HG02943 (cell line): Measurements from ENCODE around the gene FAM168A.
A peak's percentile ranks its signal among the peaks of the same experiment; 100 is the strongest.

Experiments used
- ATAC-seq: cut with Tn5 transposase; IDR thresholded peaks from one replicate; pipeline ENCODE4 v1.9.1; 2021; ENCODE audit warnings: mild to moderate bottlenecking, low read depth, moderate library complexity; ENCODE audit not compliant: unreplicated experiment

Gene FAM168A

DNA sequence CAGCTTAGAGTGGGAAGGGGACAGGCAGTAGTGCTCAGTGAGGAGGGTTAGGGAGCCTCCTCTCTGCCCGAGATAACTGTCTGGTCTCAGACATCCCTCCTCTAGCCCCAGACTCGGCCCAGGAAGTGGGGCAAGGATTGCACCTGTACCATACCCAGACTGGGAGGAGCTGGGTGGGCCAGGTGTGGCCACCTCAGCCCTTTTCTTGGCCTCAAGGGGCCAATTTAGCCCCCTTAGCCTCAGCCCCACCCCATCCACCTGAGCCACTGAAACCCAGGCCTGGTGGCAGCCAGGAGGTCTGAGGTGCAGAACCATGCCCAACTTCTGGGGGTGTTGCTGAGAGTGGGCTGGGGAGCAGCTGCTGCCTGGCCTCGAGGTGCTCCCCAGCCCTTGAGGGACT is 215.2 kb downstream of the FAM168A start:
- ATAC-seq, result no peak

DNA sequence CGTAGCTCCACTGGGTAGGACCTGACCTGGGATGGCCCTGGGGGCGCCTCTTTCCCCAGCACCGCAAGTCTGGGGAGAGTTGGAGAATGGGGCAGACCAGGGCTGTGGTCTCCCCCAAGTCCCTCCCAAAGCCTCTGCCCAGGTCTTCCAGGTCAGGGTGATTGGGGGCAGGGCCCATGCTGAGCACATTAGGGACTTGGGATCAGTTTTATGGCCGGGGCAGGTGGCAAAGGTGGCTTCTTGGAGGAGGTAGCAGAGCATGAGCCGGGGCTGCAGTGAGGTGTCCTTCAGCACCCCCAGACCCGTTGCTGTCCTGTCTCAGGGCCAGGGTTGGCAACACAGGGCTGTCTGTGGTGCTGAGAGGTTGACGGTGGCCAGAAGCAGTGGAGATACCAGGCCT is 215.7 kb downstream of the FAM168A start:
- ATAC-seq, result no peak

DNA sequence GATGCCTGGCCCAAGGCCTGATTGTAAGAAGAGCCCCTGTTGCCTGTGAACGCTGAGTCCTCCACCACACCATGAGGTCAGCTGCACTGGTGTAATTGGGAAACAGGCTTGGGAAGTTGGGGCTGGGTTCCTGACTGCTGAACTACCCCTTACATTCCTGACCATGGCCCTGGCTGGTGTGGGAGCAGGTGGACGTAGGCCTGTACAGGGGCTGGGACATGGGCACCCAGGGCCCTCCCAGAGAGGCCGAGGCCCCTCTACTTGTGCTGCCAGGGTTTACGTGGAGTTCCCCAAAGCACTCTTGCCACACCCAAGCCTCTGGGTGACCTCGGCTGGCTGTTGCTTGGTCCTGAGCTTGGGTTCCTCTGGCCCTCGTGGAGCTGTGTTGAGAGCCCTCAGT is 216.3 kb downstream of the FAM168A start:
- ATAC-seq, result no peak

DNA sequence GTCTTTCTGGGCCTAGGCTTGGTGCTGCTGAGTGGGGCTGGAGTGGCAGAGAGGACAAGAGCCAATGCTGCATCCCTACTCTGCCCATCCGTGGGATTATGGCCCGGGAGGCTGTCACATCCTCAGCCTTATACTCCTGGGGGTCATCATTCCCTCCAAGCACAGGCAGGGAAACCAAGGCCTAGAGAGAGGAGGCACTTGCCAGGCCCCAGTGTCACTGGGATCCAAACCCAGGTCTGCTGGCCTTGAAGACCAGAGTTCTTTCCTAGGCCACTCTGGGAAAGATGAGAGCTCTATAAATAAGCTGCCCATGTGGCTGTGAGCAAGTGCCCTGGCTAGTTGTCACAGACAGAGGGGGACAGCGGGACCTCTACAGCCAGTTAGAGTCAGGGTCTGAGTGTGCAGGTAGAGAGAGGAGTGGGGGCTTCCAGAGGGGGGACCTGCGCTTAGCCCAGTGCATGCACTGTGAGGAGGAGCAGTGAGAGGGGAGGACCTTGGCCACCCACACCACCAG is 217.0 kb downstream of the FAM168A start:
- no peak for ATAC-seq

DNA sequence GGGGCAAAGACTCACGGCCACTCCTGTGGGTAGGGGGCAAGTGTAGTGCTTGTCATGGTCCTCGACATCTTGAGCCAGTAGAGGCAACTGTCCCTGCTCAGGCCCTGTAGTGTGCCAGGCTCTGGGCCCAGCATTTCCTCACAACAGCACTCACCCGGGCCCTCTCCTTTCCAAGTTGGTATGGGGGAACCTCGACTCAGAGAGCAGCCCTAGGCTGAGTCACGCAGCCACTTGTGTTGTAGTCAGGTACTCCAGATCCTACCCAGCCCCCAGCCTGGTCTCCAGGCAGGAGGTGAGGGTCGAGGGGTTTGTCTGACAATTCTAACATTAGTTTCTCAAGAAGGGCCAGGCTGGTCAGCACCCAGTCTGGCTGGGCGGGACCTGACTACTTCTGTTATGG is 217.6 kb downstream of the FAM168A start:
- no peak for ATAC-seq

DNA sequence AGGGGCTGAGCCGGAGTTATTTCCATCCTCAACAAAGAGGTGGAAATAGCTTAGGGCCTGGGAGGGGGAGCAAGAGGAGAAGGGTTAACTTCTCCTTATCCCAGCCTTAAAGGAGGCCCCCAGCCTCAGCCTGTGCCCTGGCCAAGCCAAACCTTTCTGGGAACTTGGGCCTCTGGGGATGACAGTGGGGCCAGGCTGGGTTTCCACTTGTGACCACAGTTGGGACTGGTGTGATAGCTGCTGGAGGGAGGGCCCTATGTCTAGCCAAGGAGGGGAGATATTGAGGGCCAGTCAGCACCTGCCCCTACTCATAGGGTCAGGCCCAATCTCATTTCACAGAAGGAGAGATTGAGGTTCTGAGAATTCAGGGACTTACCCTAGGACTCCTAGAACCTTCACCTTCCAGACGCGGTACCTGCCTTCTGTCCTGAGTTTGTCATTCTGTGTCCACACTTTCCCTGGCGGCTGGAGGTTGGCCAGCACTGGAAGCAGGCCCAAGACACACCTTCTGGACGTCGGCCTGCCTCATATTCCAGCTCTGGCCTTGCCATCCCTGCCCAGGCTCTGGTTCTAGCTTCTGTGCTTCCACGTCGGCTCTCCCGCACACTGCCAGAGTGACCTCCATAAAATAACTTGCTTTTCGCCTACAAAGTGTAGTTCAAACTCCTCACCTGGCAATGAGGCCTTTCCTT is 218.6 kb downstream of the FAM168A start:
- no peak for ATAC-seq

DNA sequence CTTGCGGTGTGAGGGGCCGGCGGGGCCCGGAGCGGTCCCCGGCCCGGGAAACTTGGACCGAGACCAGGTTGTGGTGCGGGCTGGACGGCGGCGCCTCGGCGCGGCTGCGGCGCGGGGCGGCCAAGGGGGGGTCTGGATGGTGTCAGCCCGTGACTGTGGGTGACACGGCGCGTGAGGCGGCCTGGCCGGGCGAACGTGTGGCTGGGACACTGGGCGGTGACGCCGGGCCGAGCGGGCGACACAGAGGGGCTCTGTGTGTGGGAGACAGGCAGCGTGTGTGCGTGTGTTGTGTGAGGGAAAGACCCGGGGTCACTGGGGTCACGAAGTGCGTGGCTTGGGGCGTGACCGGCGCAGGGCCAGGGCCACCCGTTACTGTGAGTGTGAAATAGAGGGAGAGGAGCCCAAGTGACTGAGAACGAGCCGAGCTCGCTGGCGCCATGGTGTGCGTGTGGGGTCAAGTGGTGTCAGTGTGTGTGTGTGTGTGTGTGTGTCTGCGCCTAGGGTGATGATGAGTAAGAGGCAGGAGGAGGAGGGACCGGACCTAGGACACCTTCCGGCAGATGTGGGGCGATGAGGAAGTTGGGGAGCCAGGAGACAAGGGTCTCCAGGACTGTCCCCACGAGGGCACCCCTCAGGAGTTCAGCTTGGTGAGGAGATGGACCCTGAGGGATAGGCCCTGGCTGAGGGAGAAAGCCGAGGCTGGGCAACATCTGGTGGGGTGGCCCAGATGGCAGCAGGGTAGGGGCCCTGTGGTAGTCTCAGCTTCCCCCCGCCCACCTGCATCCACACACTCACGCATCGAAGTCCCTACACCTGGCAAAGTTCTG is 220.9 kb downstream of the FAM168A start:
- peak; percentile 22 for ATAC-seq

DNA sequence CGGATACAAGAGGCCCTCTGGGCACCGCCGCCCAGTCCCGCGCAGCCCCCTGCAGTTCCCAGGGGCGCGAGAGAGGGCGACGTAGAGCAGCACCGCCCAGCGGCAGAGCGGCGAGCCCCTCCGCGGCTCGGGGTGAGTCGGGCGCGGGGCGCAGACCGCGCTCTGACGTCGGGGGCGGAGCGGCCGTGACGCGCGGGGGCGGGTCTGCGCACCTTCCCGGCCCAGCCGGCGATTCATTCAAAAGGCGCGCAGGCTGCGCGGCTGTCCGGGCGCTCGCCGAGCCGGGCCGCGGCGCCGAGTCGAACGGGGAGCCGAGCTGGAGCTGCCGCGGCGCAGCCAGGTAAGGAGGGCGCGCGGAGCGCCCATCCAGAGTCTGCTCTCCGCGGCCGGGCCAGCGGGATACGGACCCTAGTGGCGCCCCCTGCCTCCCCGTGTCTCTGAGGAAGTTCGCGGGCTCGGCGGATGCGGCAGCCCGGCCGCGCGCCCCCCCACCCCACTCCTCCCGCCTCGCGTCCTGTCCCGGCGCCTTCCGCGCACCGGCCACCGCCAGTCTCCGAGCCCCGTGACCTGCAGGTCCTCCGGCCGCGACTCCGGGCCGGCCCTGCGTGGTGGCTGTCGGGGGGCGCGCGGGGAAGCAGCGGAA is 221.6 kb downstream of the FAM168A start, which contains the start of gene RELT:
Gene RELT (plus strand): TSS at position 240 of the 643 bp plus-strand sequence. CDS start 12,738 bp downstream, outside the sequence.
- peak; percentile 62 for ATAC-seq

DNA sequence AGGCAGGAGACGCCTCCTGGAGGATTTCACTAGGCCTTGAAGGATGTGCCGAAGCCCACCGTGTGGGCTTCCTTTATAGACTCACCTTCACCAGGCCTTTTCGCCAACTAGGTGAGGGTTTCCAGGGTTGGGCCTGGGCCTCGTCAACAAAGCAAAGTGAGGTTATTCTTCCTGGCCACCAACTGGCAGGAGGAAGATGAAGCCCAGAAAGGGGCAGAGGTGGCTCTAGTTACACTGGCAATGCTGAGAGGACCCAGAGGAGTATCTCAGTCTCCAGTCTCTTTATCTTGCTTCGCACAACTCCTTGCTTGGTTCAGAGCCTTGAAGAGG is 222.1 kb downstream of the FAM168A start:
- ATAC-seq, result no peak

DNA sequence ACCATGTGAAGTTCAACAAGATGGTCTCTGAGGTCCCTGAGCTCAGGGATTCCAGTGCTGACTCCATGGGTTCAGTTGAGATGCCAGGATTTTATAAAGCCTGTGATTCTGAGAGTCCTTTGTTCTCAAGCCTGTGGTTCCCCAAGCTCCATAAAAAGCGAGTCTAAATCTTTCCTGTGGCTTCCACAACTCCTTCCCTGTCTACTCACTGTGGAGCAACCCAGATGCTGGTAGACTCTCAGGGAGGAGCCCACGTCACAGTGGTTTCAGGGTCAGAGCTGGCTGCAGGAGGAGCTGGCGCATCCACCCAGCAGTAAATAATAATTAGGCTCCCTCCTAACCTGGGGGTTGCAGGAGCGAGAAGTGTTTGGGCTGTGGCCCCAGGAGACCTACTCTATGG is 223.8 kb downstream of the FAM168A start:
- ATAC-seq, result no peak

DNA sequence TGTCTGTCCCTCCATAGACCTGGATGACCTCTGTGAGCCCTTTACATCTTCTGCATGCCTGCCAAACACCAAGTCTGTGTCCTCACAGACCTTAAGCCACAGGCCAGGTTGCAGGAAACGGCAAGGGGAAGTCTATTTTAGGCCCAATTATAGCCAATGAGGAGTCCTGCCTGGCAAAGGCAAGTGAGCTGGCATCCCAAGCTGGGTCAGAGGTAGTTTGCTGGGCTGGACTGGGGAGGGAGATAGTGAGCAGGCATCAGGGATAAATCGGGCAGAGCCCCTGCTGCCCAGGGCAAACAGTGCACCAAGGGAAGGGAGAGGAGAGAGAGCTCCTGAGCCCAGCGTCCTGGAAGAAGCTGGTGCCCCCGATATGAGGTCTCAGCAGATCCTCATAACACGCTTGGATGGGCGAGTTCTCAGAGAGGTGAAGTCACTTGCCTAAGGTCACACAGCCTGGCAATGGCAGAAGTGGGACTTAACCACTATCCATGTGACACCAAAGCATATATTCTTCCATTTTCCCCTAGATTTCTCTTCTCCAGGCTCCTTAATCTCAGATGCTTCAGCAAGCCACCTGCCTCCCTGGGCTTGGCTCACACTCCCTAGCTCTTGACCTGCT is 225.4 kb downstream of the FAM168A start:
- ATAC-seq, result no peak

DNA sequence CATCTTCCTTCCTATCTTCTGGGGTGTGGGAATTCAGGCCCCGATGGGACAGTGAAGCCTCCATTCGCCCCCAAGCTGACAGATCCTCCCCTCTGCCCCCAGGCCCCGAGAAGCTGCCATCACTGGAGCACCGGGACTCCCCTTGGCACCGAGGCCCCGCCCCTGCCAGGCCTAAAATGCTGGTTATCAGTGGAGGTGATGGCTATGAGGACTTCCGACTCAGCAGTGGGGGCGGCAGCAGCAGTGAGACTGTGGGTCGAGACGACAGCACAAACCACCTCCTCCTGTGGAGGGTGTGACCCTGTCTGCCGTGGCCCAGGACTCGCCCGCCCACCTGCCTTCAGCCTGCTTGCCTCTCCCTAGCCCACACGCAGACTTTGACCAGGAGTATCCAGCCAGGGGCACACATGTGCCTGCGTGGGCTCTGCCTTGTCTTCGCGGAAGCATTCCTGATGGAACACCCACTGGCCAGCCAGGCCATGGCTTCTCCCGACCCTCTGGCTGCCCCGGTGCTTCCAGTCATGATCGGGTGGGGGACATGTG is 230.4 kb downstream of the FAM168A start:
- ATAC-seq, result no peak

DNA sequence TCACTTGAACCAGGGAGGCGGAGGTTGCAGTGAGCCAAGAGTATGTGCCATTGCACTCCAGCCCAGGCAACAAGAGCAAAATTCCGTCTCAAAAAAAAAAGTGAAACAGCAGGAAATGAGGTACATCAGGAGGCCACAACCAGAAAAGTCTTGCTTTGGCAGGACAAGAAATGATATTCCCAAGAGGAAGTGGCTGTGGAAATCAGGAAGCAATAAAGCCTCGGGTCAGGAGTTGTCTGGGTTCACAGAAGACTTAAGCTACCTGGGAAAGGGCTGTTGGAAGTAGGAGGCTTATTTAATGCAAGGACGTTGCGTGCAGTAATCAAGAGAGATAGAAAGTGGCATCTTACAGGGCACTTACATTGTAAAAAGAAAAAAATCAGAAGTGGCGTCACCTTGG is 231.0 kb downstream of the FAM168A start:
- no peak for ATAC-seq

DNA sequence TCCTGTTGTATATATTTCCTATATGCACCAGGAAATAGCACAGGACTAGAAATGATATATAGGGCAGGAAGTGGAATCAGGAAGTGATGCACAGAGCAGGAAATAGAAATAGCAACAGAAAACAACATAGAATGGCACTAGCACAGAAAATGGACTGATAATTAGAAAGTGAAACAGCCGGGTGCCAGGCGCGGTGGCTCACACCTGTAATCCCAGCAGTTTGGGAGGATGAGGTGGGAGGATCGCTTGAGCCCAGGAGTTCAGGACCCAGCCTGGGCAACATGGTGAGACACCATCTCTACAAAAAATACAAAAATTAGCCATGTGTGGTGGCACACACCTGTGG is 231.7 kb downstream of the FAM168A start:
- ATAC-seq, result no peak

DNA sequence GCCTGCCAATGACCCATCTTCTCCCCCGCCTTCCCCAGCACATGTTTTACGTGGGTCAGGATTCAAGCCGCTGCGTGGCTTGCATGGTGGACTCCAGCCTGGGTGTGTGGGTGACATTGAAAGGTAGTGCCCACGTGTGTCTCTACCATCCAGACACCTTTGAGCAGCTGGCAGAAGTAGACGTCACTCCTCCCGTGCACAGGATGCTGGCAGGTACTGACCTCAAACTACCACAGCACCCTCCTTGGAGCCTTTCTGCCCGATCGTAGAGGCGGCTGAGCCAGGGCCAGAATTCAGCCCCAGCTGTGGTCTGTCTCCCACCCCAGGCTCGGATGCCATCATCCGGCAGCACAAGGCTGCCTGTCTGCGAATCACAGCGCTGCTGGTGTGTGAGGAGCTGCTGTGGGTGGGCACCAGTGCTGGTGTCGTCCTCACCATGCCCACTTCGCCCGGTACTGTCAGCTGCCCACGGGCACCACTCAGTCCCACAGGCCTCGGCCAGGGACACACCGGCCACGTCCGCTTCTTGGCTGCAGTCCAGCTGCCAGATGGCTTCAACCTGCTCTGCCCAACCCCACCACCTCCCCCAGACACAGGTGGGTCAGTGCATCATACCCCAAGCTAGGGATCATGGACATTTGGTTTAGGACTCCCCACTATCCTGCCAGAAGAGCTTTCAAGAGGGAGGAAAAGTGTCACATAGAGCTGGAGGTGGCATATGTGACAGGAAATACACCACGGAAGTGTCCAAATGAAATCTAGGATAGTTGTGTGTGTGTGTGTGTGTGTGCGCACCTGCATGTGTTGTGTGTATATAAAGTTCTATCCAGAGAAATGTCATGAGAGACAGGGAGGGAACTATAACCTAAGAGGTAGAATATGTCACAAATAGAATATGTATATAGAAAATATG is 232.3 kb downstream of the FAM168A start:
- no peak for ATAC-seq

DNA sequence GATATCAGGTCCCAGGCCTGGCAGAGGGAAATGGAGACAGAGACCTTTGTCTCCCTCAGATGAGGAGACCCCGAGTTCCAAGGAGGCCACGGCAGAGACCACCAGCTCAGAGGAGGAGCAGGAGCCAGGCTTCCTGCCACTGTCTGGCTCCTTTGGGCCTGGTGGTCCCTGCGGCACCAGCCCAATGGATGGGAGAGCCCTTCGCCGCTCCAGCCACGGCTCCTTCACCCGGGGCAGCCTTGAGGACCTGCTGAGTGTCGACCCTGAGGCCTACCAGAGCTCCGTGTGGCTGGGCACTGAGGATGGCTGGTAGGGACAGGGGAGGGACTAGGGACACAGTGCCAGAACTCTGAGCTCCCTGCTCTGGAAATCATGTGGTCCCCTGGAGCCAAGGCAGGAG is 234.8 kb downstream of the FAM168A start:
- ATAC-seq, result no peak

DNA sequence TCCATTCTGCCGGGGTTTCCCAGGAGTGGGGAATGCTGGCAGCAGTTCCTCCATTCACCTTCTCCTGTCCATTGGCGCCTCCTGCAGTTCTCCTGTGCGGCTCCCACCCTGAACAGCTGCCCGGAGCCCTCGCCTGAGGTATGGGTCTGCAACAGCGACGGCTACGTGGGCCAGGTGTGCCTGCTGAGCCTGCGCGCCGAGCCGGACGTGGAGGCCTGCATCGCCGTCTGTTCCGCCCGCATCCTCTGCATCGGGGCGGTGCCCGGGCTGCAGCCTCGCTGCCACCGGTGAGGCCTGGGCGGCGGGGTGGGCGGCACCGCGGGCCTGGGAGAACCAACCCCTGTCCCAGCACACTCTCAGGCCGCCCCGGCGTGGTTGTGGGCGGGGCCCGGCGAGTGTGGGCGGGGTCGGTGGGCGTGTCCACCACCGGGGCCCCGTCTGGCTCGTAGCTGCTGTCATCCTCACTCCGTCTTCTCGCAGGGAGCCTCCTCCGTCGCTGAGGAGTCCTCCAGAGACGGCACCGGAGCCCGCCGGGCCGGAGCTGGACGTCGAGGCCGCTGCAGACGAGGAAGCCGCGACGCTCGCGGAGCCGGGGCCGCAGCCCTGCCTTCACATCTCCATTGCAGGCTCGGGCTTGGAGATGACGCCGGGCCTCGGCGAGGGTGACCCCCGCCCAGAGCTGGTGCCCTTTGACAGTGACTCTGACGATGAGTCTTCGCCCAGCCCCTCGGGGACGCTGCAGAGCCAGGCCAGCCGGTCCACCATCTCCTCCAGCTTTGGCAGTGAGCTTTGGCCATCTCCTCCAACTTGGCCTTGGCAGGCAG is 235.7 kb downstream of the FAM168A start:
- ATAC-seq, result no peak

DNA sequence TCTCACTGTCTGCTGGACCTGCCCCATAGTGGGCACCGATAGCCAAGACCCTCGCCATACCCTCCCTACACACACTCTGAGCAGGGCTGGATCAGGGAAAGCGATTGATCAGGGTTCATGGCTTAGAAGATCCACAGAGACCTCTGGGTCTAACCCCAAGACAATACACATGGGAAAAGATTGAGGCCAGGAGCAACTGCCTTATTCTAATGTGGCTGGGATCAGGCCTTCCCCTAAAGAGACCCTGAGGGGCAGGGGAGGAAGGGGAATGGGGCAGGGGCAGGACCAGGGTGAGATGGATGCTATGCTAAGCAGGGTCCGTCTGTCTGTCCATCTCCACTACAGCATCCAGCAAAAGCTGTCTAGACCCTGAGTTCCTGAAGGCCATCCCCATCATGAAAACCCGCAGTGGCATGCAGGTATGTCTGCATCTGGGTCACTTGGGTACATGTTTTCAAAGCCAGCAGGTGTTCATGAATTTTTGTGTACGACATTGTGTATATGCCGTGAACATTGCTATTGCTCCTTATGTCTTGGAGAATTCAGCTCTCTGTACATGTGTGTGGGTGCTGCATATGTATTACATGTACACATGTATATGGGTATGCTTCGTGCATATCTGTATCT is 237.1 kb downstream of the FAM168A start:
- no peak for ATAC-seq
